HepG2 (cell line): Measurements from ENCODE around the gene KCNAB2.

Experiments used
- ATF2 ChIP-seq: sonication (generic); formaldehyde crosslinking; IDR thresholded peaks from 2 replicates; pipeline ENCODE4 v1.4.0; 2020; ENCODE audit warnings: missing genetic modification reagents
- HDAC2 ChIP-seq: sonication (generic); formaldehyde crosslinking; IDR thresholded peaks from 2 replicates; pipeline ENCODE4 v1.4.0; 2020; ENCODE audit warnings: missing genetic modification reagents

- TF ChIP-seq HDAC2 (CRISPR knock-in tag), result no peak
- no peak for TF ChIP-seq ATF2
Measured at GRCh38 chr1:6096243-6097116, 50.8 kb downstream of the KCNAB2 start.
